C1 segment of cervical spinal cord (tissue), 14 donors: ENCODE data around the gene CCR7.
A peak's percentile ranks its signal among the peaks of the same experiment; 100 is the strongest.
"Not testable (repeated sequence)": the region's sequence is repeated elsewhere in the genome, so short reads cannot be mapped to it uniquely, and the experiment has no call there.

ENCODE experiments used
- DNase-seq, 14 donors: peaks; one replicate each; lab custom pipeline; 2025; lab: John Stamatoyannopoulos, UW

Gene CCR7

GRCh38 chr17:40551091-40551878, 14.0 kb downstream of the CCR7 start:
- no peak for DNase-seq

- no peak for DNase-seq
These were observed 14.7 kb downstream of the CCR7 start for GRCh38 chr17:40550608-40551007.

DNA sequence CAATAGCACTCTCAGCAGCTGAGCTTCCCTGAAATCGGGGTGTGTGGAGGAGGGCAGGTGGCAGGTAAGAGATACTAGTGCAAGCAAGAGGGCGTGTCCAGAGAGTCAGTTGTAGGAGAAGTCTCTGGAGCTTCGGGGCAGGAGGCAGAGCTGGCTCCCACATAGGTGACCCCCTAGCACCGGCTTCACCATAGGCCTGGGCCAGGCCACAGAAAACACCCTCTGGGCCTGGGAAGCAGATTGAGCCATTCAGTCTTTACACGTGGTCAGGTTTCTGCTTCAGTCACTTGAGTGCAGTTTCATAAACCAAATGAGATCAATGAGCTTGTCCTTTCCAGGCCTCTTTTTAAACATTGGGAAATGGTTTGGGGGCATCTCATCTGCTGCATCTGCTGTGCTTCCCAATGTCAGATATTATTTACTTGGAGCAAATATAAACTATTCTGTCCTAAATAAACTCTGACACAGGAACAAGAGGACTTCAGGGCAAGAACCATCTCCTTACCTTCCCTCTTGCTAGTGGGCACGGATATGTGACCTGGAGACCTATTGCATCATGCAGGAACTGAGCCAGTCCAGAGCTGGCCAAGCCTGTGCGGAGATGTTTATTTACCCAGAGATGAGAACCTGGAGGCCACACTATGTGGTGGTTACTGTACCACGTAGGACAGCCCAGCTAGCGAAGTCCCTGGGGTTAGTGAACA, 16.1 kb downstream of the CCR7 start:
- DNase-seq = no peak

GRCh38 chr17:40548491-40548981, 16.7 kb downstream of the CCR7 start:
- no peak for DNase-seq

DNA sequence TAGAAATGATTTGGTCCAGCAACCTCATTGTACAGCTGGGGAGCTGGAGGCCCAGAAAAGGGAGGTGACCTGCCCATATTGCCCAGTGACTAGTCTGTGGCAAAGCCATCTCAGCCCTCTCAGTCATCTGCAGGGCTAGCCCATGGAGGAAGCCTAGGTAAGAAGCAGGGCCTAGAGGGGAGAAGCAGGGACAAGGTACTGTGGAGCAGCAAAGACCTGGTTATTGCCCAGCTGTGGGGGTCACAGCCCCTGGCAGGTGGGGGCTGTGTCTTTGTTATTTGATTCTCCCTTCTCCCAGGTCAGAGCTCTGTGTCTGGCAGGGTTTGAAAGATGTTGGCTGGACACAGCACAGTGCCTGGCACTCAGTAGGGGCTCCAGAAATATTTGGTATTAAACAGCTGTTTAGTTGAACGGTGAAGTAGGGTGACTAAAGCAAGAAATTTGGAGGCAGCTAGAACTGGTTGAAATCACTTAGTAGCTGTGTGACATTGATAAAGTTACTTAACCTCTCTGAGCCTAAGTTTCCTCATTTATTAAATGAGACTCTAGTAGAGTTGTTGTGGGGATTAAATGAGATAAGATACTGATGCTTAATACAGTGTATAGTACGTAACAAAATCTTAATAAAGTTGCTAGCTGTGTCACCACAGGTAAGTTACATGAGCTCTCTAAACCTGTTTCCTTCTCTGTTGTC, 17.3 kb downstream of the CCR7 start:
- no peak for DNase-seq

DNA sequence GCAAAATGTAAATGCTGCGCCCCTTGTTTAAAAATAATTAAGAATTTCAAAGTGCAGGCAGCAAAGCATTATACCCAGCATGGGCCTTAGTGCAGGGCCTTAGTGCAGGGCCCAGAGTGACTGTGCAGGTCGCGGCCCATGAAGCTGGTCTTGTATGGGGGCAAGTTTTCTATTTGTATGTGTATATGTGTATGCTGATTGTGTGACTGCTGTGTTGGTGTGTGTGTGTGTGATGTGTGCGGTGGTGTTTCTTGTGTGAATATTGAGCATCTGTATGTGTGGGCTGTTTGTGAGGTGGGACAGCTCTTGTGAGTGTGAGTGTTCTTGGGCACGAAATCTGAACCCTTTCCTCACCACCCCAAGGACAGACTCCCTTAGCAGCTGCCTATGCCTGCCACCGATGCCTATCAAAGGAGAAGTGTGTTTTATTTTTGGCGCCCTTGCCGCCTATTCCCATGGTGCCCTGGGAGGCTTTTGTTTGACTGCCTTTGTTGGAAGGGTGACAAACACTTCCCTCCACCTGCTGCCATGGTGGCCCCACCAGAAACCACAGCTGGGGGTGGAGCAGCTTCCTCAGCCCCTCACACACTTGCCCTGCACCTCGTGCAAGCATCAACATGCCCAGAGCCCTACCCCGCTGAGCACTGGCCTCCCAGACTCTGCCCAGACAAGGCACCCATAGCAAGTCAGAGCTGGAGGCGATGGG, 18.0 kb downstream of the CCR7 start:
- DNase-seq = no peak

GRCh38 chr17:40546497-40546896, 18.8 kb downstream of the CCR7 start:
- DNase-seq = not testable (repeated sequence)

DNA sequence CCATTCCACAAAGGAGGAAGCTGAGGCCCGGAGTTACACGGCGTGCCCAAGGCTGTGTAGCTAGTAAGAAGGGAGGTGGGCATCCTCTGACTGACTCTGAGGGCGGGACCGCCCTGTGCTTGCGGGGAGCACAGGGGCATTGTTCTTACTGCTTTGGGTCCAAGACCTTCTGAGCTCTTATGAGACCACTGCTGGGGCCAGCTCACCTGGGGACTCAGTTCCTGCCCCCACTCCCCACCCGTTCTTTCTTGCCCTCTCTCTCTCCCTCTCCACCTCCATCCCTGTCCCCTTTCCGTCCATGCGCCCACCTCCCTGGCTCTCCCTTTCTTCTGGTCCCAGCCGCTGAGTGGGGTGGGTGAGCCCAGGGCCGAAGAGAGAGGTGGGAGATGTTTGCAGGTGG, 19.6 kb downstream of the CCR7 start:
- no peak for DNase-seq

- DNase-seq = peak in 3 of 14 donors; percentile 29 to 73 (median 33)
These were observed 22.5 kb downstream of the CCR7 start for GRCh38 chr17:40542558-40543411.

GRCh38 chr17:40541873-40542557, 23.3 kb downstream of the CCR7 start:
- DNase-seq = no peak

- DNase-seq = no peak
These were observed 24.0 kb downstream of the CCR7 start for GRCh38 chr17:40541060-40541872.

DNA sequence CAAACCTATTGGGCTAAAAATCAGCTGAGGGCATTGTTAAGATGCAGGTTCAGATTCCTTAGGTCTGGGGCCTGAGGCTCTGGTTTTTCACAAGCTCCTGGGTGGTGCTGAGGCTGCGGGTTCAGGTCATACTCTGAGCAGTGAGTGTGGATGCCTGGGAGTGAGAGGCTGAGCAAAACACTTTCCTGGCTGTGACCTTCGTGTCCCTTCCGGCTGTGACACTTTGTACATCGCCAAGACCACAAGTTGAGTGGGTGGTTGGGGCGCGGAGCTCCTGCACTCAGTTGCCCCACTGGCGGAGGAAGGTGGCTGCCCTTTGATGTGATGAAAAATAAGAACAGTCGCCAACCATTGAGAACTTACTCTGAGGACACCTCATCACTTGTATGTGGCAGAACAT, 24.8 kb downstream of the CCR7 start:
- no peak for DNase-seq

DNA sequence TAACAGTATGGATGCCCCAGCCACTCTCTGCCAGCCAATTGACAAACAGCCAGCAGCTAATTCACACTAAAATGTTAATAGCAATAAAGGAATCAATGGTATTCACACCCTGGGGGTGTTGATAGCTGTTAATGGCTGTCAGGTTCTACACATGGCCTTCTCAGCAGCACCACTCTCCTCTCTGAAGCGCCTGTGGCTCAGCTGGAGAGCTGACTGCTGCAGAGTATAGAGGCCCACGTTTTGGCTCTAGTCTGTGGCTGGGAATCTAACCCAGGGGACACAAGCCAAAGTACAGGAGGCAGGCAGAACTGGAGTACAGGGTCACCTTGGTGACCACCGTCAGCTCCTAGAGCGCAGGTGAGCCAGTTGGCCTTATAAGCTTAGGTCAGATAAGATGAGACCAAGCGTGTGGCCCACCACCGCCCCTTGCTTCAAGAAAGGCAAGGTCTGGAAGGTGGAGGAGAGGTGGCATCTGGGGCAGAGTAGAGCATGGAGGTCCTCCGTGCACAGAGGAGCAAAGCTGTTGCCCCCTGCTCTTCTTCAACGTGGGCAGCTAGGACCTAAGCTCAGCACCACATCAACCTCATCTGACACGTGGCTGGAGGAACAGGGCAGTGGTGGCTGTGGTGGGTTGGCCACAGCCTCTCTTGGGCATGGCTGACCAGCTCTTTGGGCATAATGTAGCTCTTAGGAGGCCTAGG, 25.4 kb downstream of the CCR7 start:
- DNase-seq = no peak

DNA sequence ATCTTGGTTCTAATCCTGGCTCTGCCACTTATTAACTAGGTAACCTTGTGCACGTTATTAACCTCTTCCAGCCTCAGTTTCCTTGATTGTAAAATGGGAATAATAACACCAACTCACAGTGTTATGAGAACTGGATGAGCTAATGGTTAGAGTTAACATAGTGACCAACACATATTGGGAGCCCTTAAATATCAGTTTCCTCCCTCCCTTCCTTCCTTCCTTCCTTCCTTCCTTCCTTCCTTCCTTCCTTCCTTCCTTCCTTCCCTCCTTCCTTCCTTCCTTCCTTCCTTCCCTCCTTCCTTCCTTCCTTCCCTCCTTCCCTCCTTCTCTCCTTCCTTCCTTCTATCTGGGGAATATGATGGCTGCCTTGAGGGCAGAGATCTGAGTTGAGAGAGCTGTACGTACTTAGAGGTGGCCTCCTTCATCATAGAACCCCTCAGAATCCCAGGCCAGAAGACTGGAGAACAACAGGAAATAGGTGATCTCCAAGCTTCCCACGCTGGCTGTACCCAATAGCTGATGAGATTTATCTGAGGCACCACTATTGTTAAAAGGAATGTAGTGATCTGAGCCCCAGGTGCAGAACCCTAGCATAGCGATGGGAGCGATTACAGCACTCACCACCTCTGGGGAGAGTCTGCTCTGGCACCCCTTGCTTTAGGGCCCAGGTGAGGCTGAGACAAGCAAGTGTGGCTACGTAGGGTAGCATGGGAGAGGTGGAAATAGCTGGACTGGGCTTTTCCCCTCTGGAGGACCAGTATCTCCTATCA, 26.2 kb downstream of the CCR7 start:
- DNase-seq = no peak

DNA sequence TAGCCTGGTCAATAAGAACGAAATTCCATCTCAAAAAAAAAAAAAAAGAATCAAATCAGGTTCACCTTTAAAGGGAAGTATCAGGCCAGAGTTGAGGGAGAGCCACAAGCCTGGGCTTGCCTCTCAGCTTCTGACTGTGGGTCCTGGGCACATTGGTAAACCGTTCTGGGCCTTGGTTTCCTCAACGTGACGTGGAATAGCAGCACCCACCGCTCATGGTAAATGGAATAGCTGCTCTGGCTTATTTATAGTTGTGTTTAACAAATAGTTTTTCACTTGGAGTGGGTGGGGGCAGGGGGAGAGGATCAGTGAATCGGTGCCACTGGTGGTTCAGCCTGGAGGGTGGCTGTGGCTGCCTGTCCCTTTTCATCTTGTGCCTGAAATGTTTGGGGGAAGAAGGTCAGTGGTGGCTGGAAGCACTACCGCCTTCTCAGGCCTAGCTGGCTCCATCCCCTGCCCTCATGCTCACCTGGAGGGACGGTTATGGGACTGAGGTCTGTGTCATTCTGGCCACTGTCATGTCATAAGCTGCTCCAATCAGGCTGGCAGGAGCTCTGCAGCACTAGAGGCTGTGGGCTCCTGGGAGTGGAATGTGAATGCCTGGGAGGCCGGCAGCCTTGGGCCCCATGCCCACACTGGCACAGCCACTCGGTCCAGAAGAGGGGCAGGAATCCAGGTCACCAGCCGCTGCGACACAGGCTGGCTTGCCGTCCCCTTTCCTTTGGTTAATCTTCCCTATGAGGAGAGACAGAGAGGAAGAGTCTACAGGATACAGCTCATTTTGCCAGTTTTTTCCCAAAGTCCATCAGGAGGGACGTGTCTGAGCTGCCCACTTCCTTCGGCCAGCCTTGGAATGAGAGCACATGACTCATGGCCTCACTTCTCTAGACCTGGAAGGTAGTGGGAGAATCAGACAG, 27.0 kb downstream of the CCR7 start:
- DNase-seq = peak in 10 of 14 donors; percentile 9 to 82 (median 46)

DNA sequence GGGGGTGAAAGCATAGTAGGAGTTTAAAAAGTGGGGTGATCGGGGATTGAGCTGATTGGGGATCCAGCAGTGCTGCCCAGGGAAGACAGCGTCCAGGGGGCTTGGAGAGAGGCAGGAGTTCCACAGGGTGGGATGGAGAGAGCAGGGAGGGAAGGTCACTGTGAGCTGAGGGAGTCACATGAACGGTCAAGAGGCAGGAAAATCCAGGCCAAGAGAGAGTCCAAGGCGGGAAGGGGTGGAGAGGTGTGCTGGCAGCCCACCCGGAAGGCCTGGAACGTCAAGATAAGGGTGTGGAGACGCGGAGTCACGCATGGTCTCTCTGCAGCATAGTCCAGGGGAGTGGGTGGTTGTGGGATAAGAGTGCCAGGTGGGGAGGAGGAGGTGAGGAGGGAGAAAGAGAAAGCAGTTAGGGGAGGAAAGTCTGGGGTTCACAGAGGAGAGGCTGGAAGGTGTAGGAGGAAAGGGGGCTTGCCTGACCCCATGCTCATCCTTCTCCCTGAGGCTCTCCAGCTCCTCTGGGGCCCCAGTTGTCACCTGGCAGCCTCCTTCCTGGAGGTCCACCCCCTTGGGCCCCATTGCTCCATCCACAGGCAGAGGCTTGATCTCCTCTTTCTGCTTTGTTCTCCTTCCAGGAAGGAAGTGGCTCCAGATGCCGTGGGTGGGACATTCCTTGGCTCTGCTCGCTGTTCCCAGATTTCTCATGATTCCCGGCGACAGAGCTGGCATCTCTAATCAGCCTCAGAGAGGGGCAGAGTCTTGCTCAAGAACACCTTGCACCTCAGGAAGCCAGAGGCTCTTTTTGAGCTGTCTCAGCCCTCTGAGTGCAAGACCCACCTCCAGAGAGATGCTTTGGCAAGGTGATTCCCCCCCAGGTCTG, 28.7 kb downstream of the CCR7 start:
- DNase-seq = no peak
